NB4 (cell line): ENCODE measurements around the gene FNDC7.
"Not testable (repeated sequence)": the region's sequence is repeated elsewhere in the genome, so short reads cannot be mapped to it uniquely, and the experiment has no call there.

ENCODE experiments used
- DNase-seq: peaks from one replicate; pipeline ENCODE4 v3.0.0; 2010; ENCODE audit warnings: low read depth
- H3K4me3 ChIP-seq: one replicate; pipeline ENCODE4 v1.5.1; 2011; ENCODE audit warnings: mild to moderate bottlenecking, low read depth, low read length, moderate library complexity
- MYC ChIP-seq: IDR thresholded peaks from 2 replicates; pipeline ENCODE4 v1.6.1; 2011; ENCODE audit warnings: low read depth, low read length
- POLR2A ChIP-seq: IDR thresholded peaks from 2 replicates; pipeline ENCODE4 v1.6.1; 2011; ENCODE audit warnings: mild to moderate bottlenecking; ENCODE audit not compliant: insufficient read length; ENCODE audit errors: extremely low read depth
- TF ChIP-seq, protein P1 (sequence below): IDR thresholded peaks from one replicate; pipeline ENCODE4 v1.5.1; 2012; ENCODE audit warnings: low read depth, low read length
- TF ChIP-seq, protein P2 (sequence below): IDR thresholded peaks from 2 replicates; pipeline ENCODE4 v1.6.1; 2011; ENCODE audit warnings: low read depth, low read length

The FNDC7 gene

DNA sequence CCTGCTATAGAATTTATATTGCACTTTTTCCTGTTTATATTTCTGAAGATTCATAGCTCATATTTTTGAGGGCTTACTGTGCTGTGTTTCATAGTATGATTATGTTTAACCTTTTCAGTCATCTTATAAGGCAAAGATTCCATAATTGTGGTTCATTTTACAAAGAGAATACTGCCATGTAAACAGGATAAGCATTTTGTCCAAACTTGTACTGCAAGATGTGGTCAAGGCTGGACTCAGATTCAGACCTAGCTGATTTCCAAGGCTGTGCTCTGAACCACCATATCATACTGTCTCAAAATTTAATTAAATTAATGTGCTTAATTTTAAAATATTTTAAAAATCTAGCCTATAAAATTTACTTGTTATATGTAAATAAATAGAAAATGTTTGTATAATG is 65.1 kb downstream of the FNDC7 start:
- no peak overlapping the region for H3K4me3 ChIP-seq
- no peak for DNase-seq
- no peak for TF ChIP-seq POLR2A
- TF ChIP-seq MYC: no peak
- TF ChIP-seq, protein P1, sequence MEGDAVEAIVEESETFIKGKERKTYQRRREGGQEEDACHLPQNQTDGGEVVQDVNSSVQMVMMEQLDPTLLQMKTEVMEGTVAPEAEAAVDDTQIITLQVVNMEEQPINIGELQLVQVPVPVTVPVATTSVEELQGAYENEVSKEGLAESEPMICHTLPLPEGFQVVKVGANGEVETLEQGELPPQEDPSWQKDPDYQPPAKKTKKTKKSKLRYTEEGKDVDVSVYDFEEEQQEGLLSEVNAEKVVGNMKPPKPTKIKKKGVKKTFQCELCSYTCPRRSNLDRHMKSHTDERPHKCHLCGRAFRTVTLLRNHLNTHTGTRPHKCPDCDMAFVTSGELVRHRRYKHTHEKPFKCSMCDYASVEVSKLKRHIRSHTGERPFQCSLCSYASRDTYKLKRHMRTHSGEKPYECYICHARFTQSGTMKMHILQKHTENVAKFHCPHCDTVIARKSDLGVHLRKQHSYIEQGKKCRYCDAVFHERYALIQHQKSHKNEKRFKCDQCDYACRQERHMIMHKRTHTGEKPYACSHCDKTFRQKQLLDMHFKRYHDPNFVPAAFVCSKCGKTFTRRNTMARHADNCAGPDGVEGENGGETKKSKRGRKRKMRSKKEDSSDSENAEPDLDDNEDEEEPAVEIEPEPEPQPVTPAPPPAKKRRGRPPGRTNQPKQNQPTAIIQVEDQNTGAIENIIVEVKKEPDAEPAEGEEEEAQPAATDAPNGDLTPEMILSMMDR: no peak
- TF ChIP-seq, protein P2, sequence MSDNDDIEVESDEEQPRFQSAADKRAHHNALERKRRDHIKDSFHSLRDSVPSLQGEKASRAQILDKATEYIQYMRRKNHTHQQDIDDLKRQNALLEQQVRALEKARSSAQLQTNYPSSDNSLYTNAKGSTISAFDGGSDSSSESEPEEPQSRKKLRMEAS: no peak

DNA sequence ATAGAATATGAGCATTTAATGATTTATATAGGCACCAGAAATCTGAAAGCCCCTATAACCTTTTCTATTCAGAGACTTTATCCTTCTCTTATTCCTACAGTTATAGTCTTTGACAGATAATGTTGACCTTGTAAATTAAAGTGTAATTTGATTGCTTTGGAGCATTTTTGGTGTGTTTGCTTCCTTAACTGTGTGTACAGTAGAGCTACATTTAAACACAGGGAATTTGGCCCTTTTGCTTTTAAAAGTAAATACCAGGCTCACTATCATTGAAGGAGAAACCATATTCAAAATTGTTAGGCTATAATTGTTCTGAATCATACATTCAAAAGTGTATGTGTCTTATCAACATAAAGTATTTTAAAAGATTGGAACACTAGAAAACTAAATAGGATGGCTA is 66.7 kb downstream of the FNDC7 start:
- H3K4me3 ChIP-seq: no peak overlapping the region
- TF ChIP-seq MYC: no peak
- TF ChIP-seq, protein P1: no peak
- DNase-seq: no peak

DNA sequence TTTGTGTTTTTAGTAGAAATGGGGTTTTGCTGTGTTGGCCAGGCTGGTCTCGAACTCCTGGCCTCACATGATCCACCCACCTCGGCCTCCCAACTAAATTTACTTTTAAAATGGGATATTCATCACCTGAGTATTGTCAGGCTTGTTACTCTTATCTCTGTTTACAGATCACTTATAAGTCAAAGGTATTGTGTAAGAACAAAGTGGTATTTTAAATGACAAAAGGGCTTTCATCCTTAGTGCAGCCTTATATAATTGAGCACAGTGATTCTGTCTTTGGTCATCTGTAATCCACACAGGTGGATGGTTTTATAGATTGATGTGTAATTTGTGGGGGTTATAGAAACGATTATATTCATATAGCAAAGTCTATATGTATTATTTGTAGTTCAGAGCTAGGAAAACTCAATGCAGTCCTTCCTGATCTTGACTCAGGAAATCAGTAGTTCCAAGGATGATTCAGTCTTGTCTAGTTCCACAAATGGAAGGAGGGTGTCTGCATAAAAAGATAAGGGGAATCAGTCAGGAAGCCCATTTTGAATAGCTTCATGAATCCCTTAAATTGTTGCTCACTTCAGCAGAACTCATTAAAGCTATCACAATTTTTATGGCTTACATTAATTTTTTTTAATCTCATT is 68.3 kb downstream of the FNDC7 start:
- no peak overlapping the region for H3K4me3 ChIP-seq
- DNase-seq: no peak
- TF ChIP-seq, protein P1: no peak
- no peak for TF ChIP-seq POLR2A
- TF ChIP-seq MYC: no peak
- TF ChIP-seq, protein P2: no peak

DNA sequence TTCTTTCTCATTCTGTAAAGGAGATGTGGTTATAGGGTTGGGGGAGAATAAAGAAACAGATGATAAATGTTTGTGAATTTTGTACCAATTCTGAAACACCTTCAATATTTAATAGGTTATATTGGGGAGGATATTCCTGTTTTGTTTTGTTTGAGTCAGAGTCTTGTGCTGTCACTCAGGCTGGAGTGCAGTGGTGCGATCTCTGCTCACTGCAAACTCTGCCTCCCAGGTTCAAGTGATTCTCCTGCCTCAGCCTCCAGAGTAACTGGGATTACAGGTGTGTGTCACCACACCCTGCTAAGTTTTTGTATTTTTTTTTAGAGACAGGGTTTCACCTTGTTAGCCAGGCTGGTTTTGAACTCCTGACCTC is 68.9 kb downstream of the FNDC7 start:
- not testable (repeated sequence) for H3K4me3 ChIP-seq, DNase-seq

DNA sequence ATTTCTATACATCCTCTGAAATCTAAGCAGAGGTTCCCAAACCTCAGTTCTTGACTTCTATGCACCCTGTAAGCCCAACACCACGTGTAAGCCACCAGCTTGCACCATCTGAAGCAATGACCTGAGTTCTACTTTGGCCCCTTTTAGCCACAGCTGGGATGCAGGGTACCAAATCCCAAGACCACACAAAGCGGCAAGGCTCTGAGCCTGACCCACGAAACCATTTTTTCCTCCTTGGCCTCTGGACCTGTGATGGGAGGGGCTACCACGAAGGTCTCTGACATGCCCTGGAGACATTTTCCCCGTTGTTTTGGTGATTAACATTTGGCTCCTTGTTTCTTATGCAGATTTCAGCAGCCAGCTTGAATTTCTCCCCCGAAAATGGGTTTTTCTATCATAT is 72.6 kb downstream of the FNDC7 start:
- TF ChIP-seq MYC: no peak
- no peak for TF ChIP-seq POLR2A
- TF ChIP-seq, protein P2: no peak
- TF ChIP-seq, protein P1: no peak
- no peak for DNase-seq
- no peak overlapping the region for H3K4me3 ChIP-seq

DNA sequence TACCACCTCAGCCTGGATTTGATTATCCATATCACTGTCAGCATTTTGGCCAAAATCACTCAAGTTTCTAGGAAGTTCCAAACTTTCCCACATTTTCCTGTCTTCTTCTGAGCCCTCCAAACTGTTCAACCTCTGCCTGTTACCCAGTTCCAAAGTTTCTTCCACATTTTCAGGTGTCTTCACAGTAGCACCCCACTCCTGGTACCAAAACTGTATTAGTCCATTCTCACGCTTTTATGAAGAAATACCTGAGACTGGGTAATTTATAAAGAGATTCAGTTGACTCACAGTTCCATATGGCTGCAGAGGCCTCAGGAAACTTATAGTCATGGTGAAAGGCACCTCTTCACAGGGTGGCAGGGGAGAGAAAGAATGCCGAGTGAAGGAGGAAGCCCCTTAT is 73.2 kb downstream of the FNDC7 start:
- no peak for TF ChIP-seq POLR2A
- TF ChIP-seq, protein P1: no peak
- no peak for TF ChIP-seq MYC
- TF ChIP-seq, protein P2: no peak
- DNase-seq: no peak
- H3K4me3 ChIP-seq: no peak overlapping the region
